Jurkat, Clone E6-1 (cell line): ENCODE results near the gene PPARA.

ENCODE experiments used
- DNase-seq: peaks from one replicate; pipeline ENCODE4 v3.0.0-alpha.2; 2011; ENCODE audit warnings: low read depth, low spot score
- H3K4me3 ChIP-seq: 2 replicates; pipeline ENCODE4 v1.5.1; 2011; ENCODE audit warnings: mild to moderate bottlenecking, low read length, control low read depth, moderate library complexity

PPARA gene

GRCh38 chr22:46159212-46159611 lies 8.9 kb downstream of the PPARA start:
- no peak for DNase-seq
- no peak overlapping the region for H3K4me3 ChIP-seq

- DNase-seq, result no peak
- H3K4me3 ChIP-seq, result no peak overlapping the region
These were observed 9.5 kb downstream of the PPARA start for GRCh38 chr22:46159777-46160176.

- no peak overlapping the region for H3K4me3 ChIP-seq
- DNase-seq, result no peak
These were observed 12.0 kb downstream of the PPARA start for GRCh38 chr22:46162285-46162684.

- H3K4me3 ChIP-seq, result no peak overlapping the region
- no peak for DNase-seq
These were observed 12.6 kb downstream of the PPARA start for GRCh38 chr22:46162771-46163556.

GRCh38 chr22:46163557-46163888 lies 13.2 kb downstream of the PPARA start:
- DNase-seq, result no peak
- H3K4me3 ChIP-seq, result no peak overlapping the region

- DNase-seq, result no peak
- H3K4me3 ChIP-seq, result no peak overlapping the region
These were observed 15.7 kb downstream of the PPARA start for GRCh38 chr22:46165977-46166376.

- H3K4me3 ChIP-seq, result no peak overlapping the region
- DNase-seq, result no peak
These were observed 19.3 kb downstream of the PPARA start for GRCh38 chr22:46169628-46170027.

GRCh38 chr22:46171940-46172339 lies 21.6 kb downstream of the PPARA start:
- peak; percentile 60 for DNase-seq

GRCh38 chr22:46172522-46173110 lies 22.3 kb downstream of the PPARA start:
- no peak overlapping the region for H3K4me3 ChIP-seq

More at GRCh38 chr22:46171940-46172339, 21.6 kb downstream of the PPARA start:
- H3K4me3 ChIP-seq, result no peak overlapping the region

GRCh38 chr22:46173152-46173551 lies 22.8 kb downstream of the PPARA start:
- DNase-seq, result no peak
- no peak overlapping the region for H3K4me3 ChIP-seq

More at GRCh38 chr22:46172522-46173110, 22.3 kb downstream of the PPARA start:
- DNase-seq, result no peak

GRCh38 chr22:46175631-46176030 lies 25.3 kb downstream of the PPARA start:
- H3K4me3 ChIP-seq, result no peak overlapping the region
- DNase-seq, result no peak

- peak; percentile 60 for DNase-seq
- no peak overlapping the region for H3K4me3 ChIP-seq
These were observed 26.2 kb downstream of the PPARA start for GRCh38 chr22:46176508-46177003.

GRCh38 chr22:46178755-46179505 lies 28.6 kb downstream of the PPARA start:
- no peak overlapping the region for H3K4me3 ChIP-seq
- DNase-seq, result no peak

- H3K4me3 ChIP-seq, result no peak overlapping the region
- no peak for DNase-seq
These were observed 29.4 kb downstream of the PPARA start for GRCh38 chr22:46179748-46180147.

- peak; percentile 71 for DNase-seq
These were observed 30.2 kb downstream of the PPARA start for GRCh38 chr22:46180370-46181137.

GRCh38 chr22:46183733-46184132 lies 33.4 kb downstream of the PPARA start:
- H3K4me3 ChIP-seq, result no peak overlapping the region
- DNase-seq, result peak; percentile 51

More at GRCh38 chr22:46180370-46181137, 30.2 kb downstream of the PPARA start:
- no peak overlapping the region for H3K4me3 ChIP-seq

GRCh38 chr22:46185283-46185682 lies 35.0 kb downstream of the PPARA start:
- DNase-seq, result no peak
- H3K4me3 ChIP-seq, result no peak overlapping the region

GRCh38 chr22:46187862-46188261 lies 37.5 kb downstream of the PPARA start:
- no peak overlapping the region for H3K4me3 ChIP-seq
- no peak for DNase-seq
